GM21390 (cell line): Measurements from ENCODE around the gene CCDC179.

Experiments
- ATAC-seq: cut with Tn5 transposase; IDR thresholded peaks from one replicate; pipeline ENCODE4 v1.9.1; 2021; ENCODE audit not compliant: unreplicated experiment

Gene CCDC179

DNA sequence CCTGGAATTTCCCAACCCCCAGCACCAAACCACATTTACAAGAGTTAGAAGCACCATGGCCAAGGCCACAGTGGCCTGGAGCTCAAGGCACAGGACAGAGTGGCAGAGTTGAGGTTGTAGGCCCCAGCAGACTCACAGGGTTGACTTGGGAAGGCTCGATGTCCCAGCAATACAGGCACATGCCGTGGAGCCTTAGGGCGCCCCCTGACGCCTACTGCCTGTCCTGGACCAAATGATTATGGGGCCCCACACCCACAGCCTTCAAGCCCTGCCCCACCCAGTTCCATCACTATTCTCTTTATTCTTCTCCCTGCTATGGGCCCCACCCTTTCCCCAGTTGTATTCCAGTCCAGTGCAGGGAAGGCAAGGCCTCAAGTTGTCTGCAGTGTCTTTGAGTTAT is at the start of gene CCDC179:
TSS of gene CCDC179 (minus strand) at position 234 of the 400 bp plus-strand sequence. CDS start at position 181, 53 bp downstream.
- ATAC-seq: no peak

DNA sequence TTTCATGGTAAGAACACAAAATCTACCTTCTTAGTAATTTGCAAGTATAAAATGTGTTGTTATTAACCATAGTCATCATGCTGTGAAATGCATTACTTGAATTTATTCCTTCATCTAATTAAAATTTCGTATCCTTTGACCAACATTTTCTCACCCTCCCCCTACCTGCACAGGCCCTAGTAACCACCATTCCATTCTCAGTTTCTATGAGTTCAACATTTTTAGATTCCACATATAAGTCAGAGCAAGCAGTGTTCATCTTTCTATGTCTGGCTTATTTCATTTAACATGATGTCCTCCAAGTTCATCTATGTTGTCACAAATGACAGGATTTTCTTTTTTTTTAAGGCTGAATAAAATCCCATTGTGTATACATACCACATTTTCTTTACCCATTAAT is 43.5 kb upstream of the CCDC179 start:
- ATAC-seq: peak; percentile 67

- no peak for ATAC-seq
Observed at GRCh38 chr11:22901603-22902002, 41.3 kb upstream of the CCDC179 start.

DNA sequence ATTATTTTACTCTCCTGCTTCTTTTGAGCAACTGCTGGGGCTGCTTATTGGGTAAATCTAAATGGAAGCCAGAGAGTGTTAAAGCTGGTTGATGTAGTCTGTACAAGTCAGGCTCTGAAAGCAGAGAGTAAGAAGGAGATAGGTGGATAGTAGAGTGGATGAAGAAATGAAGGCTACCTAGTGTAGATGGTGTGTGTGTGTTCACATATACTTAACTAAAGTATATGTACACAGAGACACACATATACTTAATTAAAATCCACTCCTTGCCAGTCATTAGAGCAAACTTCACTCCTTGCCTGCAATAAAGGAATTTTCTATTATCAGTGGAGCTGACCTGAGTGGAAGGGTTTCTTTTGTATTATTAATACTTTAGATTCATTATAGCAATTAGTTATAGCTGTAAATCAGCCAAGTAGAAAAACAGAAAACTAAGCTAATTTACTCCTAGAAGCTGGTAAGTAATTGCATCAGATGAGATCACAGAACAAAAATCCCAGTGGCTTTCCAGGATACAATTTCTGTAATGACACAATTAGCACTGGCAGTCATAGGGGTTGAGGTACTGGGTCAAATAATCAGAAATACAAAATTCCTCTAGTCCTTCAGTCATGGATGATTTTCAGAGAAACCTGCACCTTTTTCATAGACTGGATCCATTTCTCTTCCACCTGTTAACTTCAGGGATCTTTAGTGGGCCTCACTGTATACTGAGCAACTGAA is 40.7 kb upstream of the CCDC179 start:
- ATAC-seq: no peak

DNA sequence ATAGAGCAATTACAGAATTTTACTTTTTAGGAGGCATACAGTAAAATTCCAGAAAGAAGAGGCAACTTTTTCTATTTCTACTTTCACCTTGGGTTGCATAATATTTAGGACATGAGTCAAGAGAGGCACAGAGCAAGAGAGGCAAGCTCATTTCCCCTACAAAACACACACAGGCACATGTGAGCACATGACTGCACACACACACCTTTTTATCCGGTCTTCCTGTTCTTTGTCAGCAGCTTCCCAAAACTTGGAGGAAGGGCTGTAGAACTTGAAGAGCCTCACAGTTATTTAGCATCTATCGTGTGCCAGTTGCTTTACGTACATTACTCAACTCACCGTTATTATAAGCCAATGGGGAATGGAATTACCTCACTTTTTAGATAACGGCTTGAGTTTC is 37.8 kb upstream of the CCDC179 start:
- no peak for ATAC-seq

DNA sequence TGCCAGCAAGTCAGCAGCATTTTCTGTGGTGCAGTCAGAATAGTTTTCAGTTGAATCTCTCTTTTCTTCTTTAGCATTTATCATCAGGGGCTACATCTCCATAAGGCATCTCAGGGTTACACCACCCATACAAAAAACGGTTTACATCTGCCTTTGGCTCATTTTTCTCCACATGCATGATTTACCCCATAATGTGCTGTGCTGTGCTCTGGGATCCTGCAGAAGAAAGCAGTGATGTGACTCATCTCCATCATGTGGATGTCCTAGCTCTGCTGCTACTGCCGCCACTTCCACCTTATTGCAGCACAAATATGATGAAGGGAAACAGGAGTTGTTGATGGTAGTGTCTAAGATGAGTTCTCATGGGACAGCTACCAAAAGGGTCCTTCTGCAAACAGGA is 30.0 kb upstream of the CCDC179 start:
- no peak for ATAC-seq

DNA sequence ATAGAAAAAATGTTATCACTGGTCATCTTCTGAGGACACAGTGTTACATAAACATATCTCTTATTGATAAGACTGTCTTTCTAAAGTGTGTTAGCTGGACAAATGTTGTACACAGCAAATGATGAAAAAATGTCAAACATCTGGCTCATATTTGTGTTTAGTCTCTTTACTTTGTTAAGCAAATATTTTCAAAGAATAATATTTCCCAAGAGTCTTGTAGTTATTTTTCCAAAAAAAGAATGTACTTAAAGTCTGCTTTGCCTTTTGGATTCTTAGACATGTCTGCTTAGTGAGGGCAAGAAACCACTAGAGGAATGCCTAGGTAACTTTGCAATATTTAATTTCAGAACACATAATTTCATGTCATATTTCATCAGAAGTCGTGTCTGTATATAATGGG is 23.9 kb upstream of the CCDC179 start:
- no peak for ATAC-seq

DNA sequence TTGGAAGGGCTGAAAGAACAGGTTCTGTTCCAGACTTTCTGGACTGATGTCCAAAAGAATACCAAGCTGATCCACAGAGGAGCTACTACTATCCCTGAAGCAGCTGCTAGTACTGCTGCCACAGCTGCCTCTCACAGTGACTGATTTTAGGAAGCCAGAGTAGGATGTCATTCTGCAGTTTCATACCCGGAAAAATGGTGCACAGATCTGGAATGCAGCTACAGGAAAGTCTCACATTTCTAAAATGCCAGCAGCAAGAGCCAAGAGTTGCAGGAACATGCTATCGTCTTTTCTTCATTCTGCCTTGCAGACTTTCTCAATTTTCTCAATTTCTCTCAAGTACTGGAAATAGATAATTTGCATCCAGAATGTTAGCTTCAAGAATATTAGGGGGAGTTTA is 19.4 kb upstream of the CCDC179 start:
- ATAC-seq: no peak

GRCh38 chr11:22878604-22879003 is 18.3 kb upstream of the CCDC179 start:
- ATAC-seq: no peak

DNA sequence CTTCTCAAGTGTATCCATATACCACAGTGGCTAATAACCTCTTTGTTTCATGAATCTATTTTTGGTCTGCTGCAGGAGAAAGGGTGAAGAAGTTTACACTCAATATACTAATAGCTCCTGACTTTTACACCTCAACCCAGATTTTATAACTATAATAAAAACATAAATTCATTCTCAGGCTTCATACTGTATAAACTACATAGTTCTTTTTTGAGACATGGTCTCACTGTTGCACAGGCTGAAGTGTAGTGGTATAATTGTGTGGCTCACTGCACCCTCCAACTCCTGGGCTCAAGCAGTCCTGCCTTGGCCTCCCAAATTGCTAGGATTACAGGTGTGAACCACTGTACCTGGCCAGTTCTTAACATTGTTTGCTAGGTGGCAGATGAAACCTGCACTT is 17.8 kb upstream of the CCDC179 start:
- ATAC-seq: no peak

DNA sequence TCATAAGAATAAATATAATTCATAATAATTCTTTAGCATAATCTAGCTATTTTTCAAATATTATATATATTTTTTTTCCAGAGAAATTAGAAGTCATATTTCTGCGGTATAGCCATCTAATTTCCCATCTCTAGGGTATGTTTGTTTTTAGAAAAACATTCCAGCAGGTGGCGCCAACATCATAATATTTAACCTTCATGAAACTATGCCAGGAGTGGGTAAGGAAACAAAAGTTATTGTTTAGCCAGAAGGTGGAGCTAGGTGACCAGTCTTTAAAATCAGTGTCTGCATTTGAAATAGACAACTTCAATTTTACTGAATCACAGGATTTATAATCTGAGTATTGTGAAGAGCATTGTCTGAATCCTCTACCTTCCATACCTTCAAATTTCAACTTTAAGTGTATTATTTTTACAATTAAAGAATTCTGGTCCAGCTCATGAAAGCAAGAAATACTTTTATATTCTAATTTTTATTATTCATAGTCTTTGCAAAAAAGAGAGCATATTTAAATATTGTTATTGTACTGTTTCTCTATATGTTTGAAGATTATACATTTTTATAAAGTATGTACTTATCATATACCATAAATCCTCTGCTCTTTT is 15.7 kb upstream of the CCDC179 start:
- peak; percentile 97 for ATAC-seq

DNA sequence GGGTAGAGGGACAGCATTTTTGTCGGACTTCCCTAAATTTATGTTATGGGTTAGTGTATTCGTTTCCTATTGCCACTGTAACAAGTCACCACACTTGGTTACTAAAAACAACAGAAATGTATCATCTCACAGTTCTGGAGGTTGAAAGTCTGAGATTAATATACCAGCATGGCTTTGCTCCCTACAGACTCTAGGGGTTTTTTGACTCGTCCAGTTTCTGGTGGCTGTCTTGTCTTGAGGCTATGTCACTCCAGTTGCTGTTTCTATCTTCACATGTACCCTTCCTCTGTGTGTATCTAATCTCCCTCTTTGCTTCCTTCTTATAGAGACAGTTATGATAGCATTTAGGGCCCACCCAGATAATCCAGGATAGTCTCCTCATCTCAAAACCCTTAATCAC is 9.1 kb upstream of the CCDC179 start:
- ATAC-seq: peak; percentile 63

DNA sequence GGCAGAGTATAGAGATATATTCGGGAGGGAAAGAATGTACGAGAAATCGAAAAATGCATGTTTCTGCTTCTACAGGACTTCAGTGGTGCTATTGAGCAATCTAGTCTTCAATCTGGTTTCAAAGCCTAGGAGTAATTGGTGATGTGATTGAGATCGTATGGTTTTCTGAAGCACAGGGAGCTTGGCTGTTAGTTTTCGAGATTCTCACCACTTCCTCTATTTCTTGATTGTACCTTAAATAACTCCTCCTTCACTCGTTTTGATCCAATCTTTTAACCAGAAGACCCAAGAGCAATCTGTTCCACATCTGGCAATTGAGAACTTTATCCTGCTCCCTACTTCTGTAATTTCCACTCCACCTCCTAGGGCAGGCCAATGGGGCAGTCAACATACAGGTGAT is 518 bp downstream of the CCDC179 start:
- ATAC-seq: no peak

- ATAC-seq: no peak
Observed at GRCh38 chr11:22851477-22851876, 8.8 kb downstream of the CCDC179 start.

DNA sequence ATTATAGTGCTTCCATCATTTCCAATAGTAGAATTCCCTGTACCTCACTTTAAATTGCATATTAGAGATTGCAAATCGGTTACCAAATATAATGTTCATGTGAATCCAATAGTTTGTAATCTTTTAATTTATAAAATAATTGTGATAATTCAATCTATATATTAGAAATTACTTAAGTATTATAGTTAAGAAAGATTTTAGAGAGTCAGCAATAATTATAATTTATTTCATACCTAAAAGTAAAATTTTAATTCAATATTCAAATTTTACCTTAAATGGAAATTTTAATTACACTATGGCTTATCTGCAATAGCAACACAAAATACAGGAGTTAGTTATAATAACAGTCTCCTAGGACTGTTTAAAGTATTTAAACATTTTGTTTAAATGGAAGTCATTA is 13.5 kb downstream of the CCDC179 start:
- no peak for ATAC-seq

GRCh38 chr11:22832315-22833015 is 27.8 kb downstream of the CCDC179 start:
- no peak for ATAC-seq

GRCh38 chr11:22830082-22830414 is 30.2 kb downstream of the CCDC179 start:
- ATAC-seq: no peak

DNA sequence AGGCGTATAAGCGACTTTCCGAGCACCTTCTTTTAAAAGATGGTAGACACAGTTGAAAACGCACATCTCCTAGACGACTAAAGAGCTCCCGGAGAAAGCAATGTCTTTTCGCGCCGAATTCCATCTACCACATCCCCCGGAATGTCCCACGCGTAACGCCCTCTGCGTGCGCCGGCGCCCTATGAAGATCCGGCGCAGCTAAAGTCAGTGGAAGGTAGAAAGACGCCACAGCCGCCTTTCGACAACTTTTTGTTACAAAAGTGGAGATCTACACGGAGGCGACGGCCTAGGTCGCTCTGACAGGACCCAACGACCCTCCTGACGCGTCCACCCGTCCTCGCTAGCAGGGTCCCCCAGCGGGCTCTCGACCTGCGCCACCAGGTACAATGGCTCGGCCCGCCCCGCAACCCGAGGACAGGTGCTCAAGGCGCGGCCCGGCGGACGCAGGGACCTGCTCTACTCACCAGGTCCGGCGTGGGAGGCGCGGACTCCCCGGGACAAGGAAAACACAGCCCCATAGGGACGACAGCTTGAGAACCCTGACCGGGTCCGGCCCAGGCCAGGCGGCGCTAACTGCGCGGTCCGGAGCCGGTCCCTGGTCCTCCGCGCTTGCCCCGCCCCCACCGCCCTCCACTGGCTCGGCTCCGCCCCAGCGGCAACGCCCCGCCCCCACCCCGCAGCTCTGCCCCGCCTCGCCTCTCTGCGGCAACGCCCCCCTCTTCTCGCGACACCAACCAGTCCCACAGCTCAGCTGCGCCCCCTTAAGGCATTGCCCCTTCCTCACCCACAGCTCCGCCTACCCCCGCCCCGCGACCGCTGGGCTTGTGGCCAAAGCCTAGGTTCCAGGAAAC is 30.8 kb downstream of the CCDC179 start, which contains the start of gene SVIP:
TSS of gene SVIP (minus strand) at position 571 of the 851 bp plus-strand sequence. CDS start at position 518, 53 bp downstream.
- peak; percentile 89 for ATAC-seq

DNA sequence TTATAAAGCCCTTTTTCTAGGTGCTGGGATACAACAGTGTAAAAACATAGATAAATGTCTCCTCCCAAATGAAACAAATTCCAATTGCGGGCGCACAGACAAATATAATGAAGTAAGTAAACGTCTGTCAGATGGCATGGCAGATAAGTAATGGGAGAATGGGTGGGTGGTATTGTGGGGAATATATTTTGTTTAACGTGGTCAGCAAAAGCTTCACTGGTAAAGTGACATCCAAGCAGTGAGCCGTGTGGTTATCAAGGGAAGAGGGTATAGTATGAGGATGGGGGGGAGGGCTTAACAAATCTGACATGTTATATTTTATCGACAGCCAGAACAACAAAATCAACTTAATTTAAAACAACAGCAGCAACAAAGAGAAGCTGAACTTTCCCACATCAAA is 31.9 kb downstream of the CCDC179 start:
- ATAC-seq: no peak

GRCh38 chr11:22822203-22822602 is 38.1 kb downstream of the CCDC179 start:
- ATAC-seq: no peak

DNA sequence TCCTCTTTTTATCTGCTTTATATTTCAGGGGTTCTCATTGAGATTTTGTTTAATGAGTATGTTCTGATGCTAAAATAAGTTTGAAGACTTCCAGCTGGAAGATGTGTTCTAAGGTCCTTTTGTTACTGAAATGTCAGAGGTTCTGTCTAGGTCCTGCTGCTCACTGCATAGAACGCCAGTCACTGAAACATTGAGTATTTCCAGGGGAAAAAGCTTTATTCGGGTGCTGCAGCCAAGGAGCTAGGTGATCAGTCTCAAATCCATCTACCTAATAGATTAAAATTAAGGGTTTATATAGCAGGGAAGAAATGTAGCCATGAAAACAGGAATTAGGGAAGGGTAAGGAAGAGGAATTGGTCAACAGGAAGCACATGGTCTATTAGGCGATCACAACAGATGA is 50.4 kb downstream of the CCDC179 start:
- ATAC-seq: no peak
